ENCODE data around the gene STK33. TPM values are rescaled to one million over a fixed set of nuclear protein-coding genes. Genes with fewer than 3 reads are reported as not detected.

The STK33 gene
- total RNA-seq, 2 donors from 2014 or later = 2.9 to 14.6 TPM

GRCh38 chr11:8613036-8613435 is 19.0 kb upstream of the STK33 start:
- 71% methylated on average over 1 of the region's 1 CpG for WGBS
- no peaks in the 10 kb centered on the region for H3K4me1 ChIP-seq (replicated peaks)
- H3K27ac ChIP-seq = no peak overlapping the region
- no peak for TF ChIP-seq POLR2A (IDR thresholded peaks at IDR 0.05)
- TF ChIP-seq POLR2AphosphoS5 (IDR thresholded peaks at IDR 0.05) = no peak
- TF ChIP-seq, protein P1, sequence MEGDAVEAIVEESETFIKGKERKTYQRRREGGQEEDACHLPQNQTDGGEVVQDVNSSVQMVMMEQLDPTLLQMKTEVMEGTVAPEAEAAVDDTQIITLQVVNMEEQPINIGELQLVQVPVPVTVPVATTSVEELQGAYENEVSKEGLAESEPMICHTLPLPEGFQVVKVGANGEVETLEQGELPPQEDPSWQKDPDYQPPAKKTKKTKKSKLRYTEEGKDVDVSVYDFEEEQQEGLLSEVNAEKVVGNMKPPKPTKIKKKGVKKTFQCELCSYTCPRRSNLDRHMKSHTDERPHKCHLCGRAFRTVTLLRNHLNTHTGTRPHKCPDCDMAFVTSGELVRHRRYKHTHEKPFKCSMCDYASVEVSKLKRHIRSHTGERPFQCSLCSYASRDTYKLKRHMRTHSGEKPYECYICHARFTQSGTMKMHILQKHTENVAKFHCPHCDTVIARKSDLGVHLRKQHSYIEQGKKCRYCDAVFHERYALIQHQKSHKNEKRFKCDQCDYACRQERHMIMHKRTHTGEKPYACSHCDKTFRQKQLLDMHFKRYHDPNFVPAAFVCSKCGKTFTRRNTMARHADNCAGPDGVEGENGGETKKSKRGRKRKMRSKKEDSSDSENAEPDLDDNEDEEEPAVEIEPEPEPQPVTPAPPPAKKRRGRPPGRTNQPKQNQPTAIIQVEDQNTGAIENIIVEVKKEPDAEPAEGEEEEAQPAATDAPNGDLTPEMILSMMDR (IDR thresholded peaks at IDR 0.05) = no peak
- H3K9me3 ChIP-seq = no peaks in the 10 kb centered on the region
- intact Hi-C loops (cut with DNase I) = no loop called here
- no peak for DNase-seq (ENCODE audit: low spot score)
- H3K36me3 ChIP-seq = no peaks in the 10 kb centered on the region
- no peak overlapping the region for H3K4me3 ChIP-seq
- no peaks in the 10 kb centered on the region for H3K27me3 ChIP-seq (replicated peaks; ENCODE audit: insufficient read depth)

GRCh38 chr11:8612522-8612921 is 18.5 kb upstream of the STK33 start:
- no peak overlapping the region for H3K27ac ChIP-seq
- DNase-seq (ENCODE audit: low spot score) = no peak
- WGBS = 80% methylated on average over 5 of the region's 5 CpGs
- intact Hi-C loops (cut with DNase I) = no loop called here
- H3K36me3 ChIP-seq = no peaks in the 10 kb centered on the region
- H3K27me3 ChIP-seq (replicated peaks; ENCODE audit: insufficient read depth) = no peaks in the 10 kb centered on the region
- H3K4me1 ChIP-seq (replicated peaks) = no peaks in the 10 kb centered on the region
- H3K9me3 ChIP-seq = no peaks in the 10 kb centered on the region
- TF ChIP-seq POLR2AphosphoS5 (IDR thresholded peaks at IDR 0.05) (no peak), POLR2A (IDR thresholded peaks at IDR 0.05) (no peak)
- TF ChIP-seq, protein P1 (IDR thresholded peaks at IDR 0.05) = no peak
- H3K4me3 ChIP-seq = no peak overlapping the region

DNA sequence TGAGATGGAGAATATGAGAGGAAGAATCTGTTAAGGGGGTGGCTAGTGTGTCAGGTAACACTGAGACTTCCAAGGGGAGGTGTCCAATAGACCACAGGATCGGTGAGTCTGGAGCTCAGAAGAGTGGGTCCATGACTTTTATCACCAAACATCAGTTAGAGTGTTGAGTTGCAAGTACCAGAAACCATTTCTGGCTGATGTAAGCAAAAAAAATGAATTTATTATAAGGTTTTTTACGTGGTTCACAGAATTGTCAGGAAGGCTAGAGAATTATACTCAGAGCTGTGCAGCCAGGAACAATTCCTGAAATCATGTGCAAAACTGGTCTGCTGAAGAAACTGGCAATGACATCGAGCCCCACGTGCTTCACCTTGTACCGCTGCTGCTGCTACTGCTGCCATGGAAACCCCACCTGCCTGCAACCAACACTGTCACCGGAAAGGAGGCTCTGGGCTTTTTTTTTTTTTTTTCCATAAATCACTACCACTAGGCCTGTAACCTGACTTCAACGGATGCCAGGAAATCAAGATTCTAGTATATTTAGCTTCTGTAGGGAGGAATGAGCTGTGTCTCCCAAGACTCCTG is 16.6 kb upstream of the STK33 start:
- no peaks in the 10 kb centered on the region for H3K27me3 ChIP-seq (replicated peaks; ENCODE audit: insufficient read depth)
- no peaks in the 10 kb centered on the region for H3K9me3 ChIP-seq
- H3K36me3 ChIP-seq = no peaks in the 10 kb centered on the region
- no peak overlapping the region for H3K4me3 ChIP-seq
- 26% methylated on average over 7 of the region's 7 CpGs for WGBS
- intact Hi-C loops (cut with DNase I) = no loop called here
- TF ChIP-seq POLR2AphosphoS5 (IDR thresholded peaks at IDR 0.05) = no peak
- TF ChIP-seq, protein P1 (IDR thresholded peaks at IDR 0.05) = no peak
- no peak for TF ChIP-seq POLR2A (IDR thresholded peaks at IDR 0.05)
- no peaks in the 10 kb centered on the region for H3K4me1 ChIP-seq (replicated peaks)
- no peak for DNase-seq (ENCODE audit: low spot score)
- H3K27ac ChIP-seq = no peak overlapping the region

- H3K4me3 ChIP-seq = no peak overlapping the region
- WGBS = 85% methylated on average over 1 of the region's 1 CpG
- no peaks in the 10 kb centered on the region for H3K9me3 ChIP-seq
- intact Hi-C loops (cut with DNase I) = no loop called here
- no peaks in the 10 kb centered on the region for H3K36me3 ChIP-seq
- TF ChIP-seq POLR2AphosphoS5 (IDR thresholded peaks at IDR 0.05) (no peak), POLR2A (IDR thresholded peaks at IDR 0.05) (no peak)
- TF ChIP-seq, protein P1 (IDR thresholded peaks at IDR 0.05) = no peak
- no peaks in the 10 kb centered on the region for H3K4me1 ChIP-seq (replicated peaks)
- no peaks in the 10 kb centered on the region for H3K27me3 ChIP-seq (replicated peaks; ENCODE audit: insufficient read depth)
- DNase-seq (ENCODE audit: low spot score) = no peak
- no peak overlapping the region for H3K27ac ChIP-seq
Observed at GRCh38 chr11:8608652-8609051, 14.6 kb upstream of the STK33 start.

DNA sequence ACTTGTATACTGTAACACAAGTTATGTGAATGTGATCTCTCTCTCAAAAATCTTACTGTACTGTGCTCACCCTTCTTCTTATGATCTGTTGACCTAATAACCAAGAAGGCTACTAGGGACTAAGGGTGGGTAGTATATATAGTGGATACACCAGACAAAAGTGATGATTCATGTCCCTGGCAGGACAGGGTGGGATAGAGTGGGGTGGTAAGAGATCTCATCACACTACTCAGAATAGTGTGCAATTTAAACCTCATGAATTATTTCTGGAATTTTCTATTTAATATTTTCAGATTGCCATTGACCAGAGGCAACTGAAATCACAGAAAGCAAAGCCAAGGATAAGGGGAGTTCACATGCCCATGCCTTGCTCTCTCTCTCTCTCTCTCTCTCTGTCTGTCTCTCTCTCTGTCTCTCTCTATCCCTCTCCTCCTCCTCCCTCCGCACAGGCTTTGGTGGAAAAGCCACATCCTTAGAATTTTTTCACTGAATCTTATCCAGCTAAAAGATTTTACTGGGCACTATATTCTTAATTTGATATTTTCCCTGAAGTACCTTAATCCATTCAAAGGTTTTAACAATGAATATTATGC is 12.0 kb upstream of the STK33 start:
- Histone ChIP-seq H3K36me3 (no peaks in the 10 kb centered on the region), H3K4me3 (no peak overlapping the region), H3K9me3 (no peaks in the 10 kb centered on the region), H3K27me3 (replicated peaks; ENCODE audit: insufficient read depth) (no peaks in the 10 kb centered on the region), H3K27ac (no peak overlapping the region), H3K4me1 (replicated peaks) (no peaks in the 10 kb centered on the region)
- 82% methylated on average over 1 of the region's 1 CpG for WGBS
- no peak for DNase-seq (ENCODE audit: low spot score)
- intact Hi-C loops (cut with DNase I) = no loop called here
- TF ChIP-seq POLR2AphosphoS5 (IDR thresholded peaks at IDR 0.05) = no peak
- TF ChIP-seq, protein P1 (IDR thresholded peaks at IDR 0.05) = no peak

All from prostate gland (tissue), 2 donors.